Body of pancreas (tissue), 4 donors: ENCODE measurements around the gene SORT1.

Experiments
- POLR2A ChIP-seq, 3 donors: fragments of 450-650 bp; IDR thresholded peaks; one replicate each; pipeline ENCODE4 v1.6.1; 2016; ENCODE audit warnings: antibody characterized with exemption in 3 of 3, mild to moderate bottlenecking in 2 of 3
- TF ChIP-seq, protein P1 (sequence below), 7 experiments: fragments of 450-650 bp in 4 of 7; fragments of 200-600 bp in 3 of 7; sonication (generic) in 3 of 7; IDR thresholded peaks; one replicate each; pipeline ENCODE4 v1.5.1; 2016 to 2019; ENCODE audit warnings: antibody characterized with exemption in 7 of 7

DNA sequence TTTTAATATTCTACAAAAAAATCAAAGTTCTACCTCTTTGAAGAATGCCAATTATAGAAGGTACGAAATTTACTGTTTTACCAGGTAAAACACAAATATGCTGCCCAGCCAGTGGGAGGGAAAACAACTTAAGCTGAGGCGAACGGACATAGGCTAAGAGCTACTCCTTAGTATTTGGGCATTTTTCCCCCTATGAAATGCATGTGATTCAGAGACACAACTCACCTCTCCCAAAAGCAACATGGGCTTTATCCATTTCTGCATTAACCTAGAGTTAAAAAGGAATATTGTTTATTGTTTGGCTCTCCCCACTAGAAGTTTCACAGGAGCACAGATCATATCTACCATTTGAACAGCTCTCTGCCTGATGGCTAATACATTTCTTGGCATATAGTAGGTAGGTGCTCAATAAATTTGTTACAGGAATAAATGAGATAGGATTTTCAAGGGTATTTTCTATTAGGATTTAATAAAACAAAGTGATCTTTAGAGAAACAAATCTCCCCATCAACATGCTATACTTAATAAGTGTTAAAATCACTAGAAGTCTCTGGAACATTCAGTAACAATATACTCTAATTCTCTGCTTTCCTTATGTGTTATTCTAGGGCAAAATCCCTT lies 2.4 kb upstream of the SORT1 start:
- TF ChIP-seq, protein P1, sequence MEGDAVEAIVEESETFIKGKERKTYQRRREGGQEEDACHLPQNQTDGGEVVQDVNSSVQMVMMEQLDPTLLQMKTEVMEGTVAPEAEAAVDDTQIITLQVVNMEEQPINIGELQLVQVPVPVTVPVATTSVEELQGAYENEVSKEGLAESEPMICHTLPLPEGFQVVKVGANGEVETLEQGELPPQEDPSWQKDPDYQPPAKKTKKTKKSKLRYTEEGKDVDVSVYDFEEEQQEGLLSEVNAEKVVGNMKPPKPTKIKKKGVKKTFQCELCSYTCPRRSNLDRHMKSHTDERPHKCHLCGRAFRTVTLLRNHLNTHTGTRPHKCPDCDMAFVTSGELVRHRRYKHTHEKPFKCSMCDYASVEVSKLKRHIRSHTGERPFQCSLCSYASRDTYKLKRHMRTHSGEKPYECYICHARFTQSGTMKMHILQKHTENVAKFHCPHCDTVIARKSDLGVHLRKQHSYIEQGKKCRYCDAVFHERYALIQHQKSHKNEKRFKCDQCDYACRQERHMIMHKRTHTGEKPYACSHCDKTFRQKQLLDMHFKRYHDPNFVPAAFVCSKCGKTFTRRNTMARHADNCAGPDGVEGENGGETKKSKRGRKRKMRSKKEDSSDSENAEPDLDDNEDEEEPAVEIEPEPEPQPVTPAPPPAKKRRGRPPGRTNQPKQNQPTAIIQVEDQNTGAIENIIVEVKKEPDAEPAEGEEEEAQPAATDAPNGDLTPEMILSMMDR (IDR thresholded peaks at IDR 0.05), result no peak
- no peak for TF ChIP-seq POLR2A (IDR thresholded peaks at IDR 0.05)
